ENCODE data around the gene TSHR. TPM values are rescaled to one million over a fixed set of nuclear protein-coding genes. Genes with fewer than 3 reads are reported as not detected.

Gene TSHR
- total and polyA plus RNA-seq, 2 experiments from 2014 or later = 0.59 to 0.78 TPM

- TF ChIP-seq CTCF (conservative IDR thresholded peaks at IDR 0.05; ENCODE audit: low read depth in 2 of 2) (no peak), JUNB (IDR thresholded peaks at IDR 0.05; ENCODE audit: unreplicated experiment) (no peak), ZNF114 (CRISPR knock-in tag; IDR thresholded peaks at IDR 0.05) (no peak), EZH2 (IDR thresholded peaks at IDR 0.05; ENCODE audit: low read depth, unreplicated experiment) (no peak), ETS1 (IDR thresholded peaks at IDR 0.05) (no peak), CREB1 (CRISPR knock-in tag; IDR thresholded peaks at IDR 0.05; ENCODE audit: low read depth) (no peak), STAT1 (IDR thresholded peaks at IDR 0.05; ENCODE audit: unreplicated experiment) (no peak), REST (IDR thresholded peaks at IDR 0.05; ENCODE audit: unreplicated experiment) (no peak), ZNF462 (CRISPR knock-in tag; IDR thresholded peaks at IDR 0.05) (no peak)
- no peak overlapping the region for H3K27ac Mint-ChIP-seq
- no peak overlapping the region for H3K4me2 ChIP-seq
- peaks cover 4% of the 10 kb centered on the region; the same call in 2 of the 3 replicates for H3K4me1 Mint-ChIP-seq
- no peak overlapping the region for H3K27ac ChIP-seq (ENCODE audit: low read depth)
- DNase-seq (ENCODE audit: low spot score) = no peak
- H3K4me3 Mint-ChIP-seq = no peak overlapping the region
- no peaks in the 10 kb centered on the region for H3K36me3 Mint-ChIP-seq (ENCODE audit: low read depth)
- H2AFZ ChIP-seq = peak overlapping the region; percentile 3; the same call in 1 of the 2 replicates
- H3K27me3 ChIP-seq (ENCODE audit: insufficient read depth) = no peaks in the 10 kb centered on the region
- no peaks in the 10 kb centered on the region for H4K20me1 ChIP-seq (replicated peaks; ENCODE audit: insufficient read depth)
- no peaks in the 10 kb centered on the region for H3K79me2 ChIP-seq (replicated peaks; ENCODE audit: insufficient read depth)
- H3K9me3 Mint-ChIP-seq = no peaks in the 10 kb centered on the region
- H3K36me3 ChIP-seq (ENCODE audit: insufficient read depth) = no peaks in the 10 kb centered on the region
- H3F3A ChIP-seq (replicated peaks; ENCODE audit: low read depth) = no peaks in the 10 kb centered on the region
- 0 out of 2 replicates have a peak, but pooled peaks cover 3% of the 10 kb centered on the region for H3K9me2 ChIP-seq (ENCODE audit: insufficient read depth)
- ATAC-seq = no peak
- H3K27me3 Mint-ChIP-seq (ENCODE audit: insufficient read depth, low read depth, poor library complexity) = no peaks in the 10 kb centered on the region
- H3K4me1 ChIP-seq (ENCODE audit: insufficient read depth) = no peaks in the 10 kb centered on the region
- H3K4me3 ChIP-seq = no peak overlapping the region
Observed at GRCh38 chr14:80965037-80965436, 9.6 kb downstream of the TSHR start.
